H7 (cell line): ENCODE data around the gene DDIAS. TPM values are rescaled to one million over a fixed set of nuclear protein-coding genes. Genes with fewer than 3 reads are reported as not detected.

Experiments used
- DNase-seq: peaks from one replicate; pipeline ENCODE4 v3.0.0; 2012
- H3K27me3 ChIP-seq: 2 replicates; pipeline ENCODE4 v1.6.0; 2011; ENCODE audit warnings: mild to moderate bottlenecking, low read length; ENCODE audit not compliant: control insufficient read depth, insufficient read depth
- H3K36me3 ChIP-seq: replicated peaks from 2 replicates; pipeline ENCODE4 v1.5.1; 2011; ENCODE audit warnings: low read length; ENCODE audit not compliant: control insufficient read depth, insufficient read depth
- H3K4me3 ChIP-seq: 2 replicates; pipeline ENCODE4 v1.5.1; 2011; ENCODE audit warnings: low read depth, mild to moderate bottlenecking, control low read depth, low read length, moderate library complexity; ENCODE audit not compliant: insufficient read depth
- total RNA-seq: library from RNA; depleted of rRNA; stranded (reverse); fragments of >200 nt; shearing (Covaris generic); gene quantifications from 2 replicates; pipeline ENCODE4 v1.2.3, GENCODE V29; 2014

Gene DDIAS
- total RNA-seq, 1 experiment from 2014 or later, result 29.4 TPM

GRCh38 chr11:82871646-82872045 lies 29.9 kb upstream of the DDIAS start:
- Histone ChIP-seq H3K27me3 (no peaks in the 10 kb centered on the region), H3K36me3 (no peaks in the 10 kb centered on the region), H3K4me3 (no peak overlapping the region)
- DNase-seq, result no peak

GRCh38 chr11:82872377-82873150 lies 29.0 kb upstream of the DDIAS start:
- Histone ChIP-seq H3K27me3 (no peaks in the 10 kb centered on the region), H3K36me3 (no peaks in the 10 kb centered on the region), H3K4me3 (no peak overlapping the region)
- DNase-seq, result no peak

GRCh38 chr11:82873919-82874333 lies 27.6 kb upstream of the DDIAS start:
- no peaks in the 10 kb centered on the region for H3K27me3 ChIP-seq
- no peak overlapping the region for H3K4me3 ChIP-seq
- no peaks in the 10 kb centered on the region for H3K36me3 ChIP-seq
- DNase-seq, result no peak

GRCh38 chr11:82874646-82875523 lies 26.7 kb upstream of the DDIAS start:
- no peak for DNase-seq
- H3K36me3 ChIP-seq, result no peaks in the 10 kb centered on the region; the same call in 1 of the 2 replicates
- no peaks in the 10 kb centered on the region for H3K27me3 ChIP-seq
- H3K4me3 ChIP-seq, result no peak overlapping the region

- DNase-seq, result no peak
- Histone ChIP-seq H3K4me3 (no peak overlapping the region), H3K36me3 (no peaks in the 10 kb centered on the region; the same call in none of the 2 replicates), H3K27me3 (no peaks in the 10 kb centered on the region)
Observed at GRCh38 chr11:82883853-82884252, 17.7 kb upstream of the DDIAS start.

- no peak for DNase-seq
- Histone ChIP-seq H3K4me3 (no peak overlapping the region), H3K36me3 (no peaks in the 10 kb centered on the region), H3K27me3 (no peaks in the 10 kb centered on the region)
Observed at GRCh38 chr11:82889133-82890001, 12.2 kb upstream of the DDIAS start.

GRCh38 chr11:82890002-82890341 lies 11.6 kb upstream of the DDIAS start:
- Histone ChIP-seq H3K36me3 (no peaks in the 10 kb centered on the region), H3K27me3 (no peaks in the 10 kb centered on the region), H3K4me3 (no peak overlapping the region)
- no peak for DNase-seq

GRCh38 chr11:82890936-82891335 lies 10.6 kb upstream of the DDIAS start:
- no peaks in the 10 kb centered on the region for H3K27me3 ChIP-seq
- DNase-seq, result no peak
- H3K4me3 ChIP-seq, result no peak overlapping the region
- no peaks in the 10 kb centered on the region for H3K36me3 ChIP-seq

- no peak for DNase-seq
- Histone ChIP-seq H3K36me3 (no peaks in the 10 kb centered on the region), H3K4me3 (no peak overlapping the region), H3K27me3 (no peaks in the 10 kb centered on the region)
Observed at GRCh38 chr11:82892611-82893169, 8.8 kb upstream of the DDIAS start.

- Histone ChIP-seq H3K36me3 (no peaks in the 10 kb centered on the region), H3K27me3 (no peaks in the 10 kb centered on the region), H3K4me3 (no peak overlapping the region)
- DNase-seq, result no peak
Observed at GRCh38 chr11:82895437-82896091, 6.0 kb upstream of the DDIAS start.

- no peak for DNase-seq
- Histone ChIP-seq H3K27me3 (no peaks in the 10 kb centered on the region), H3K4me3 (no peak overlapping the region), H3K36me3 (no peaks in the 10 kb centered on the region)
Observed at GRCh38 chr11:82896183-82896582, 5.4 kb upstream of the DDIAS start.

GRCh38 chr11:82898241-82898640 lies 3.3 kb upstream of the DDIAS start:
- Histone ChIP-seq H3K36me3 (no peaks in the 10 kb centered on the region), H3K27me3 (no peaks in the 10 kb centered on the region), H3K4me3 (no peak overlapping the region)
- no peak for DNase-seq

GRCh38 chr11:82899186-82899820 lies 2.2 kb upstream of the DDIAS start:
- H3K36me3 ChIP-seq, result no peaks in the 10 kb centered on the region
- peak overlapping the region; percentile 77 for H3K4me3 ChIP-seq
- no peaks in the 10 kb centered on the region for H3K27me3 ChIP-seq
- no peak for DNase-seq
